NCI-H1092 treated with DMSO at 0.1 percent for 48 hours (cell line): Measurements from ENCODE around the gene KCNA3.
A peak's percentile ranks its signal among the peaks of the same experiment; 100 is the strongest.
"Not testable (repeated sequence)": the region's sequence is repeated elsewhere in the genome, so short reads cannot be mapped to it uniquely, and the experiment has no call there.

Experiments
- DNase-seq: peaks from one replicate; lab custom pipeline; 2025; lab: John Stamatoyannopoulos, UW

Gene KCNA3

DNA sequence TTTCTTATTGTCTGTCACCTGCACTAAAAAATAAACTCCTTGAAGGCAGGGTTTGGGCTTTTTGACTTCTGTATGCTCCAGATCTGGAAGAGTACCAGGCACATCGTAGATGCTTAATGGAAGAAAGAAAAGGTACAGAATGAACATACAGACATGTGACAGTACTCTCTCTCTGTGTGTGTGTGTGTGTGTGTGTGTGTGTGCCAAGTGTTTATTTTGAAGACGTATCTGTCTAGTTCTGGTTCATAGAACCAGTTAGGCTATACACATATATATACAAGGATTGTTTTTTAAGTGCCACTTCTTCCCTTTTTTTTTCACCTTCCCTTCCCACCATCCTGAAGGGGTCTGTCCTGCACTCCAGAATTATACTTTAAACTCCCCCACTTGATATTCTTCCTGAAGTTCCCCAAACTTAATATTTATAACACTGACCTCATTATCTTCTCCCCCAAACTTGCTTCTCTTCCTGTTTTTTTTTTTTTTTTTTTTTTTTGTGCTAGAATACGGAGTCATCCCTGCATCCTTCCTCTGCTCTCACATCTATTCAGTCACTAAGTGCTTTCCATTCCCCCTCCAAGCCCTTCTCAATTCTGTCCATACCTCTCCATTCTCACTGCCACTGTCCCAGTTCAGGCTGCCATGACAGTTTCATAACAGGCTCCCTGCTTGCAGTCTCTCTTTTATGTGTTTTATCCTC lies 5.4 kb upstream of the KCNA3 start:
- DNase-seq: no peak

DNA sequence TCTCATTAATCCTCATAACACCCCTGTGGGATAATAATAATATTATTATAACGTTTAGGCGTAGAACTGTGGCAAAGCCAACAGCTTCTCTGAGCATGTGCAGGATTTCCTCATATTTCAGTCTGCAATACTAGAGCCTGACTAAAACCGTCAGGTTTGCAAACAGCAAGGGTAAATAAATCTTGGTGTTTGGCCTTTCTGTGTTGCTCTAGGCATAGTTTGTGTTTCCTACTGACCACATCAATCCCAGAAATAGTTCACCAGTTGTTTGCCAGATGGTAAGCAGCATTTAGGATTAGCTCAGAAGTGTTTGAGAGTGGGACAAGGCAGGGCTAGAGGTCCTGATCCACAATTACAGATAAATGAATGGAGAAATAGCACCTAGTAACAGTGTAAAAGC lies 2.8 kb upstream of the KCNA3 start:
- DNase-seq: peak; percentile 16

DNA sequence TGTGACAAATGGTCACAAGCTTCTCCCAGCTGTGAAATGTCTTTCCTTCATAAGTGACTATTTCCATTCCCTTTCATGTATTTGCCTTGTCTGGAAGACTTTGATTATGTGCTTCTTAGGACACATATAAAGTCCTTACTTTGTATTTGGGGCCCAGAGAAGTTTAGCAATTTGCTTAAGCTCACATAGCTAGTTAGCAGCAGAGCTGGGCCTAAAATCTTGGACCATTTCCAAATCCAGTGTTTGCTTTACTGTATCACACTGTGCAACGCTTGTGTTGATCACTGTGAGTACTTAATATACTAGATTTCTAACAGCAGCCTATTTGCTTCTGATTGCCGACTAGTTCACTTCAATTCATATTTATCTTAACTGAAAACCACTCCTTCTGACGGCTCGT lies 2.2 kb upstream of the KCNA3 start:
- peak; percentile 70 for DNase-seq

DNA sequence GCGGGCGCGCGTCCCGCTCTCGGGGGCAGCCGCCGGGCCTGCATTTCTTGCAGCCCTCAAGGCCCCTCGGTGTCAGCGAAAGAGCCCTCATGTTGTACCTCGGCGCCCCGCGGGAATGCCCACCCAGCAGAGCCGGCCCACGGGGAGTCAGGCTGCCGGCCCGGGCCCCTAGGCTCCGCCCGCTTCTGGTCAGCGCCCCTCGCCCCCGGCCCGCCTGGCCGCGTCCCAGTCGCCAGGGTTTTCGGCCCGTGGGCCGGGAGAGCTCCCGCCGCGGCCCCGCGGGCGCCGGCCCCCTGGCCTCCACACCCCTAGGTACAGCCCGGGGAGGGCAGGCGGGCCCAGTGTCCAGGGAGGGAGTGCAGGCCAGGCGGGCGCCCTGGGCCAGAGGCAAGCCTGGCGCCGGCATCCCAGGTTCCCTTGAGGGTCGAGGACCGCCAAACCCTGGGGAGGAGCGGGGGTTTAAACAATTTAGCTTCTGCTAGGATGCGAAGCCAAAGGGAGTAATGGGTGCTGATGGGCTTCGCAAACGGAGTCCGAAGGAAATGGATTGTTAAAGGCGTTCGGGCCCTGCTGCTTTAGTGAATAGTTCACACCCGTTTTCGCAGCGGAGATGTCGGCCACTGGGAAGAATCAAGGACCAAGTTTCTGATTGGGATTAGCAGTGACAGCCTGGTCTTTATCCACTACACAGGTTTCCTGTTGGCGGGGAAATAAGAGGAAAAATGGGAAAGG lies 486 bp upstream of the KCNA3 start:
- DNase-seq: no peak

DNA sequence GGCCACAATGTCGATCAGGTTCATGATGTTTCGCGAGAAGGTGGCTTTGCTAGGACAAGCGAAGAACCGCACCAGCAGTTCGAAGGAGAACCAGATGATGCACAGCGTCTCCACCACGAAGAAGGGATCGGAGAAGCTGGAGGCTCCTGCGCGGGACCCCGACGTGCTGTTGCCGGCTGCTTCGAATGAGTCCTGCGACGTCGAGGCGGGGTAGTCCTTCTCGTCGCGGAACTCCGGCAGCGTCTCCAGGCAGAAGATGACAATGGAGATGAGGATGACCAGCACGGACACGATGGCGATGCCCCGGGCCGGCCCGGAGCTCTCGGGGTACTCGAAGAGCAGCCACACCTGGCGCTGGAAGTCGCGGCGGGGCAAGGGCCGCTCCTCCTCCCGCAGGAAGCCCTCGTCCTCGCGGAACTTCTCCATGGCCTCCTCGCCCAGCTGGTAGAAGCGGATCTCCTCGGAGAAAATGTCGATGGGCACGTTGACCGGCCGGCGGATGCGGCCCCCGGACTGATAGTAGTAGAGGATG lies 869 bp downstream of the KCNA3 start:
- no peak for DNase-seq

DNA sequence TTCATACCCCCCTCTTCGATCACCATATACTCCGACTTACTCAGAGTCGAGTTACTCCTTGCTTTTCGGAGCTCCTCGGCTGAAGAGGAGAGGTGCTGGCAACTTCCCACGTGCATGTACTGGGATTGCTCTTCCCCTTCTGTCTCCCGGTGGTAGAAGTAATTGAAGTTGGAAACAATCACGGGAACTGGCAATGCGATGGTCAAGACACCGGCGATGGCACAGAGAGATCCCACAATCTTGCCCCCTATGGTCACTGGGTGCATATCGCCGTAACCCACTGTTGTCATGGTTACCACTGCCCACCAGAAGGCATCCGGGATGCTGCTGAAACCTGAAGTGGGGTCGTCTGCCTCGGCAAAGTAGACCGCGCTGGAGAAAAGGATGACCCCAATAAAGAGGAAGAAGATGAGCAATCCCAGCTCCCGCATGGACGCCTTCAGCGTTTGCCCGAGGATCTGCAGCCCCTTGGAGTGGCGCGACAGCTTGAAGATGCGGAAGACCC lies 1.5 kb downstream of the KCNA3 start:
- peak; percentile 34 for DNase-seq

DNA sequence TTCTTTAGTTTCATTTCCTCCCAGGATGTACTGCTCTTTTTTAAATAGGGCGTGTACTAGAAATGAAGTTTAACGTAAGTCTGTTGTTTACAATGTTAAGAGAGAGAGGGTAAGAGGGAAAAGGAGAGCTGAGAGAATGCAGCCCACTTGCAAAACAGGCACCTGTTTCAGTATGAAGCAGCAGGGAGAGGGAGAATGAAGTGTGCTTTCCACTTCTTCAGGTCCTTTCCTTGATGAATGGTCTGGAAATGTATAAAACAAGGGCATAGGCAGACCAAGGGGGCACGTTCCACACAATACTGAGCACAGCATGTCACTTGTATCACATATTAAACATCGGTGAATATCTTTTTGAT lies 2.0 kb downstream of the KCNA3 start:
- peak; percentile 34 for DNase-seq

DNA sequence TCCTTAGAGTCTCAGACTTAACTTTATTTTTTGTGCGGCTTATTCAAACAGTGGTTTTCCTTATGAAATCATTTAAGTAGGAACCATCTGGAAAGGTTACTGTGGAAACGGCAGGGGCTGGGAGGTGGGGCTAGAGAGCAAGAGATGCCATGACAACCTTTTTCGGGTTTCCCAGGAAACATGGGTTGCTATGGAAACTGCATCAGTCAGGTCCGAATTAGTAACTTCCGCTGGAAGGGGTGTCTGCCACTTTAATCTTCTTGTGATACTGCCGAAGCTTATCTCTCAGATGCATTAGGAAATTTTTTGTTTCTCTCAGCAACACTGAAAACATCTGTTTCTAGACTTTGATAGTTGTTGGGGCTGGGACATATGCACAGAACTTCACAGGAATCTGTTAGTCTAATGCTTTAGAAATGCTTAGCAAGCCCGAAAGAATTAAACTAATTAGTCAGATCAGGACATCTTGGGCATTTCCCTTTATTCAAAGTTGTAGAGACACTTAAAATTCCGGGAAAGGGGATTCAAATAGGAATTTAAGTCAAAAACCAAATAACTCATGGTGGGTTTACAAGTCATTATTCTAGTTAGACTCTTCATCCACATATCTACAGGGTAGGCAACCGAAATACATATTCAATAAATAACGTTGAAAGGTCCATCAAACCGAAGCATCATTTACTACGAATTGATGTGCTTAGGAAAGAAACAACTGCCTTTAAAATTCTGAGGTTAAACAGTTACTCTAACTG lies 2.6 kb downstream of the KCNA3 start:
- peak; percentile 51 for DNase-seq

DNA sequence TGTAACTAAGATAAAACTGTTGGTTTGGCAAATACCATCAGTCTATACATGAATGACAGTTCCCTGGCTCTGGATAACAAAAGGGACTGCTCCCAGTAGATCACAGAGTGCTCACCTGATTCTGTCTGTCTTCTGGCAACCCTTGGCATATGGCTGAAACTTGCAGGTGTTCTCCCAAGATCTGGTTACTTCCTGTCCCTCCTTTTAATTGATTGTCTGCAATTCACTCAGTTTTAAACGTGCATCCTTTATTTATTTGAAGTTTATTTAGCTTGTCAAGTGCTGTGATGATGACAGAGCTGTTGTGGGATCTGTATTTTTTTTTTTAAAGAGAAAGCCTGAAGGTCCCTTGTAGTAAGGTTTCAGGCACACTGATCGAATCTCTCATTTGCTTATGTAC lies 3.4 kb downstream of the KCNA3 start:
- DNase-seq: no peak

DNA sequence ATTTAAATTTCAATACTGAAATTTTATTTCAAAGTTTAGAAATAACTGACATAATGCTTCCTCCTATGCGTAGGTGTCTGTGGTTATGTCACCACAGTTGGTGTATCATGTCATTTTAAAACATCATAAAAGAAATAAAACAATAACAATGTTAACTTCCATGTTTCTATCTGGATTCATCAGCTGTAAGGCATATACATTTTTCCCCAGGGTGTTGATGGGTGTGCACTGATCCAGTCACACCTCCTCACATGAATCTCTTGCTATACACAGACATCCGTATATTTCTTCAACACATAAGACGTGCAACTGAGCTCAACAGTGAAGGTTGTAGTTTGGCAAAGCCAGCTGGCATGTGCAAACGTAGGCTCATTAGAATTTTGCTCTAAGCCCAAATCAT lies 6.2 kb downstream of the KCNA3 start:
- no peak for DNase-seq

DNA sequence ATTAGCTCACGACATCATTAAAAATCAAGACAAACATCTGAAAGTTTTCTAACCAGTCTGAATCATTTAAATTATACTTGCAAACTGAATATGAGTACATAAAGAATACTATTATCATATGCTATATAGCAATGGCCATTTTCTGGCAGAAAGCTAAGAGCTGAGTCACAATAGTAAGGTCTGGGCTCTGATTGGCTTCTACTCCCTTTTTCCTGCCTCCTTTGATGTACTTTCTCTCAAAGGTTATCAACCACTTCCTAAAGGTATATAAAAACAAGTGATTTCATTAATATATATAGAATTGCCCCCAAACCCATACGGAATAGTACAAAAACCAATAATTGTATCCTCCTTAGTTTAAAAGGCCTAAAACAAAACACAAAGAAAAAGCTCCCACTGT lies 7.0 kb downstream of the KCNA3 start:
- no peak for DNase-seq

DNA sequence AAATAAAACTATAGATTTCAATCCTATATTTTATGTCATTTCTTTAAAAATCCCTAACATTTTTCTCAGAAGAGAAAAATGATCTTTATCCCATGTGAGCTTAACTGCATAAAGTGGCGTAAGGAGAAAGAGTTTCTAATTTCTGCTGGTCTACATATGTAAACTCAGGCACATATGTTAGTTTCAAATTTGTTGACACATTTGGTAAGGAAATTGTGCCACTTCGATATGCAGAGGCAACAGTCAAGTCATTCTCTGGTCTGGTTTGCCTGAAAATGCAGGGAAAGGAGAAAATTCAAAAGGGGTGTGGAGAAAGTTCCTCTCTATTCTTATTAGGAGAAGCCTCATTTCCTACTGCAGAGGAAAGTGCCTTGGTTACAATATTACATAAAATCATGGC lies 11.5 kb downstream of the KCNA3 start:
- no peak for DNase-seq

DNA sequence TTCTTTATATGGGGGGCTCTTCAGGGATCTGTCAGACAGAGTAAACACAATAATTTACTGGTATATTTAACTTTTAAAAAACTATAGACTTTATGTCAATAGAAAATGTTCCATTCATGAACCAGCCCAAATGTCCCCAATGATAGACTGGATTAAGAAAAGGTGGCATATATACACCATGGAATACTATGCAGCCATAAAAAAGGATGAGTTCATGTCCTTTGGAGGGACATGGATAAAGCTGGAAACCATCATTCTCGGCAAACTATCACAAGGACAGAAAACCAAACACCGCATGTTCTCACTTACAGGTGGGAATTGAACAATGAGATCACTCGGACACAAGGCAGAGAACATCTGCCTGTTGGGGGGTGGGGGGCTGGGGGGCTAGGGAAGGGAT lies 15.2 kb downstream of the KCNA3 start:
- DNase-seq: not testable (repeated sequence)

DNA sequence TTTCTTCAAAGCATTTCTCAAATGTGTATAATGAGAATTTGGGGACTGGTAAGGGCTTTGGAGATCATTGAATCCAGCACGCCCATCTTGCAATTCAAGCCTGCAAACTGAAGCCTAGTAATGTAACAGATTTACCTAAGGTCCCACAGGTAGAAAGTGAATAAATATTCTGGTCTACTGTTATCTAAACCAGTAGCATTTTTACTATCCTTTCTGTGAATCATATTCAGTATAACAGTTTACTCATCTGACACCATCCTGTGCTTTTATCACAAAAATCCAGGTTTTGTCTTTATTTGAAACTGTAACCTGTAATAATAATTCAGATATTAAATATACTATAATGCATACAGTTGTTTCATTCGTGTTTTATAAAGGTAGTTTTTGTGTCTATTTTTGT lies 17.4 kb downstream of the KCNA3 start:
- DNase-seq: no peak

DNA sequence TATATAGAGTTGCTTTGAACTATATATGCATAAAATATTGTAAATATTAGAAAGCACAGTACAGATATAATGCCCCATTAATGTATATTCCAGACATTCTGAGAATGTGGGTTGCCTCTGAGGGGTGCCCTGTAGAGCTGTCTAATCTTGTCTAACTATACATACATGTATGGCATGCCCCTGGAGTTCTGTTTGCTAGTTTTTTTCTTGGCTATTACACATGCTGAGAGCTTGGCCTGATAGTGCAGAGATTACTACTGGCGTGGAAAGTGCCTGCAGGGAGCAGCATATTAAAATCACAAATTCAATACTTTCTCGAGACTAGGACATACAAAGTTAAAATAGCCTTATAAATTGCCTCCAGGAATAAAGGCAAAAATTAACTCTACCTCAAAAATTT lies 24.1 kb downstream of the KCNA3 start:
- DNase-seq: no peak

DNA sequence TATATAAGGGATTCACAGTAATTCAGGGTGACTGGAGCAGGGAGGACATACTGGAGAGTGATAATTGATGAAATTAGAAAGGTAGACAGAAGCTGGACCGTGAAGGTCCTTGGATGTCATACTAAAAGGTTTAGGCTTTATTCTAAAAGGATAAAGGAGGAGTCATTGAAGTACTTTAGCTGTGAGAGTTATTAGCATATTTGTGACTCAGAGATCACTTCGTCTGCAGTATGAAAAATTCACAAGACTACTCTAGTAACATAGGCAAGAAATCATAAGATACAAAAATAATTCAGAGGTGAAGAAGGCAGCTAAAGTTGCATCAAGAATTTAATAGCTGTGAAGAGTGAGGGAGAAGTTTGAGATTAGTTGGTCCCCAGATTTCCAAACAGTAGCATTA lies 26.3 kb downstream of the KCNA3 start:
- no peak for DNase-seq

DNA sequence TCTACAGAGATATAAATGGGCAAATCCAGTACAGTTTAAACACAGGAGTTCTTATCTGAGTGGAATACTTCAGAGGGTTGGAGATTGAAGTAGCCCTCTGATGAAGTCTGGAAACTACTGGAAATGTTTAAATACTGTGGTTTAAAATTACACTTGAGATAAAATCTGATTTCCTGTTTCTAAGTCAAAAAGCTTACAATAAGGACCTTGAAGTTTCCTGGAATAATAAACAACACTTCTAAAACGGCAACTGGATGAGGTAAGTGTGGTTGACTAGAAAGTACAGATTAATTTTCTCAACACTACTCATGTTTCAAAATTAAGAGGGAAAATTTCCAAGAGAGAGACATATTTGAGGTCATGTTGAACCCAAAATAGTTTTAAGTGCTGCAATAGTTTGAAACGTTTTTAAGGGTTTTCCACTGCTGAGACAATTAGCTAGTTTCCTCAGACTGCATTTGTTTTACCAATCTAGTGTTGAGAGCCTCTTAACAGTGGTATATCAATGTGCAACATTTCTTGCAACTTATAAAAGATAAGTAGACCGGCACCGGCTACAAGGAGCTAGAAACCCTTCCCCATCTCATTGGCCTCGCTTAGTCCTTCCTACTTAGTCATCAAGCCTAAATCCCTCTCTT lies 27.4 kb downstream of the KCNA3 start:
- DNase-seq: no peak

DNA sequence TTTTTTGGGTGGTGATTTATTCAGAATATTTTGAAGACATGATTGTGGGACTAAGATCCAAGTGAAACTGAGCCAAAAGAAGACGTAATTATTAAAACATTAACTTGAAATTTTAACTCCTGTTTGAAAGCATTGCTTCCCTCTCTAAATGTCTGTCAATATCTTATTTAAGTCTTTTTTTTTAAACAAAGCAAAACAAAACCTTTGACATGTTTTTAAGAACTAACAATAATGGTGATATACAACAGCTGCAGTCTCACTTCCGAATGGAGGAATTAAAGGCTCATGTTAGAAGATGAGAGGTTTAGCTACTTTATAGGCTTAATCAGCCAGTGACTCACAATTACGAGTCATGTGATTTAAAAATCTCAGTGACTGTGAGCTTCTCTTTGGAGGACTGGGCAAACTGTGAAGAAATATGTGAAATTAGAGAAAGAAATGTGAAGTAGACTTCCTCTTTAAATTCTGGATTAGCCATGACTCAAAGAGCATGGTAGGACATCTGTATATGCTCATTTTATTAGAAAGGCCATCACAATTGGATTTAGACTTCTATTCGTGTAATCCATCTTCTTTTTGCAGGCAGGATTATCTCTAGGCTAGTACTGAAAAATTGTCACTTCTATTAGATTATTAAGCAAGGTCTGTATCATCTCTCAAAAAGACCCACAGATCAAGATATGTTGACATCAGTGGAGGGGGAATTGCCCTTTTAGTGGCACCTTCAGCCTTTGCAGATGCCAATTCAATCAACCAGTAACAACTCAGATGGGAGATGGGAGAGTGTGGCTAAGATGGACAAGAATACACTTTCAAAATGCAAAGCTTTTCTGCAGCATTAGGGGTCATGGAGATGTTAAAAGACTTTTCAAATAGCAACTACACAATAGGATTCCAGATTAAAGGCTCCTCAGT lies 28.7 kb downstream of the KCNA3 start:
- DNase-seq: no peak

DNA sequence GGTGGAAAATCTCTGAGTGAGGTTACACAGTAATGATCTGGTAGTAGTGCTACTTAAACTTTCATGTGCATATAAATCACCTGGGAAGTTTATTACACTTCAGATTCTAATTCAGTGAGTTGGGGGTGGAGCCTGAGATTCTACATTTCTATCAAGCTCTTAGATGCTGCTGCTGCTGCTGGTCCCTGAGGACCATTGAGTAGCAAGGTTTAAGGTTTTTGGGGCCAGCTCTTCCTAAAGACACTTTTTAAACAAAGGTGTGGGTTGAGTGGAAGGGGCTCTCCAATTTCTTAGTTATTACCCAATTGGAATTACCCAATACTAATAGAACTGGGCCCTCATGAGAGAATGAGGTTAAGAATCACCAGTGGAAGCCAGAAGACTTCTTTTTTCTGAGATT lies 29.5 kb downstream of the KCNA3 start:
- DNase-seq: no peak

DNA sequence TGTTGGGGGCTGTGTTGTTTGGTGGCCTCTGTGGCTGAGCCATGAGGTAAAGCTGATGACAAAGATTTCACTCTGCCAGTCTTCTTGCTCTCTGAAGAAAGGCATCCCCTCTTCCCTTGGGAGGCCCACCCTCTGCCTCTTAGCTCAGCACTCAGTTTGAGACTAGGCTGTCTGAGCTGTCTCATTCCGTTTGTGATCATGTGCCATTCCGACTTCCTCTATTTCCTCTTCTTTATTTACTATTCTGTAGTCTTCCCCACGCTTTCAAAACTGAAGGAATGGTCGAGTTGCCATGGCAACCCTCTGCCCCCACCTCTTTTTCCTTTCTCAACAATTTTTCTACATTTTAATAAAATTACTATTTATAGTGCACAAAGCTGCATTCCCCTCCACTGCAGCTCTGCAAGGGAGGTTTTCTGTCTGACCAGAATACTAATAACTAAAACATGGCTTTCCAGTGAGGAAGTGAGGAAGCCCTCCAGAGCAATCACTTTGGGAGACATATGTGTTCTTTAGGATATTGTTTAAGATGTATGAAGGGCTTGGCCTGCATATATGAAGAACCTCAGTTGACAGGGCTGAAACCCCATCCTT lies 30.8 kb downstream of the KCNA3 start:
- DNase-seq: no peak
